Measurements from ENCODE around the gene YES1. TPM values are rescaled to one million over a fixed set of nuclear protein-coding genes. Genes with fewer than 3 reads are reported as not detected.
"Not testable (repeated sequence)": the region's sequence is repeated elsewhere in the genome, so short reads cannot be mapped to it uniquely, and the experiment has no call there.

Gene YES1
- total RNA-seq, 6 donors from 2014 or later, result 24.1 to 118 (median 55.0) TPM

GRCh38 chr18:777021-777420, 35.0 kb downstream of the YES1 start:
- no peak overlapping the region for H3K27ac ChIP-seq
- TF ChIP-seq POLR2A (IDR thresholded peaks at IDR 0.05) (no peak), EP300 (IDR thresholded peaks at IDR 0.05) (no peak), POLR2AphosphoS5 (IDR thresholded peaks at IDR 0.05) (no peak), CTCF (IDR thresholded peaks at IDR 0.05) (no peak)
- no peak overlapping the region for H3K4me3 ChIP-seq
- H3K36me3 ChIP-seq, result peaks cover 0 to 4% (median 0%) of the 10 kb centered on the region in 4 donors
- DNase-seq (no peak), ATAC-seq (ENCODE audit: low FRiP score in 2 of 2) (no peak)
- 54 to 58% methylated on average over 1 of the region's 1 CpG for WGBS, 2 donors
- H3K4me1 ChIP-seq, result peaks cover 3 to 7% (median 5%) of the 10 kb centered on the region in 4 donors
- H3K27me3 ChIP-seq, result no peaks in the 10 kb centered on the region
- H3K9me3 ChIP-seq, result no peaks in the 10 kb centered on the region

- H3K27me3 ChIP-seq; DNase-seq; ATAC-seq (ENCODE audit: low FRiP score in 2 of 2); H3K27ac ChIP-seq; H3K36me3 ChIP-seq; H3K4me3 ChIP-seq; H3K4me1 ChIP-seq; H3K9me3 ChIP-seq: not testable (repeated sequence)
- WGBS, 2 donors, result 77 to 88% methylated on average over 4 of the region's 4 CpGs
Observed at GRCh38 chr18:776044-776443, 36.0 kb downstream of the YES1 start.

- Histone ChIP-seq H3K36me3 (peaks cover 0 to 4% (median 0%) of the 10 kb centered on the region in 4 donors), H3K4me1 (peaks cover 0 to 7% (median 6%) of the 10 kb centered on the region in 4 donors), H3K27ac (no peak overlapping the region), H3K27me3 (no peaks in the 10 kb centered on the region), H3K9me3 (no peaks in the 10 kb centered on the region), H3K4me3 (no peak overlapping the region)
- WGBS, 2 donors, result 95 to 100% methylated on average over 1 of the region's 1 CpG
- TF ChIP-seq POLR2A (IDR thresholded peaks at IDR 0.05) (no peak), CTCF (IDR thresholded peaks at IDR 0.05) (no peak), EP300 (IDR thresholded peaks at IDR 0.05) (no peak), POLR2AphosphoS5 (IDR thresholded peaks at IDR 0.05) (no peak)
- DNase-seq (no peak), ATAC-seq (ENCODE audit: low FRiP score in 2 of 2) (no peak)
Observed at GRCh38 chr18:774811-775210, 37.2 kb downstream of the YES1 start.

GRCh38 chr18:773980-774624, 37.9 kb downstream of the YES1 start:
- WGBS, 2 donors, result 98% methylated on average over 14 of the region's 14 CpGs
- no peak for DNase-seq

GRCh38 chr18:770583-770961, 41.5 kb downstream of the YES1 start:
- DNase-seq, result no peak
- peaks cover 0 to 4% (median 0%) of the 10 kb centered on the region in 4 donors for H3K36me3 ChIP-seq
- TF ChIP-seq POLR2AphosphoS5 (IDR thresholded peaks at IDR 0.05) (no peak), CTCF (IDR thresholded peaks at IDR 0.05) (no peak), EP300 (IDR thresholded peaks at IDR 0.05) (no peak), POLR2A (IDR thresholded peaks at IDR 0.05) (no peak)

More at GRCh38 chr18:773980-774624, 37.9 kb downstream of the YES1 start:
- Histone ChIP-seq H3K9me3 (no peaks in the 10 kb centered on the region), H3K36me3 (peaks cover 0 to 4% (median 0%) of the 10 kb centered on the region in 4 donors), H3K4me1 (peaks cover 0 to 7% (median 6%) of the 10 kb centered on the region in 4 donors), H3K4me3 (no peak overlapping the region), H3K27me3 (no peaks in the 10 kb centered on the region), H3K27ac (no peak overlapping the region)
- TF ChIP-seq CTCF (IDR thresholded peaks at IDR 0.05) (no peak), EP300 (IDR thresholded peaks at IDR 0.05) (no peak), POLR2AphosphoS5 (IDR thresholded peaks at IDR 0.05) (no peak), POLR2A (IDR thresholded peaks at IDR 0.05) (no peak)
- no peak for ATAC-seq (ENCODE audit: low FRiP score in 2 of 2)

More at GRCh38 chr18:770583-770961, 41.5 kb downstream of the YES1 start:
- Histone ChIP-seq H3K27me3 (no peaks in the 10 kb centered on the region), H3K4me1 (peaks cover 0 to 3% (median 0%) of the 10 kb centered on the region in 4 donors), H3K9me3 (no peaks in the 10 kb centered on the region), H3K27ac (no peak overlapping the region), H3K4me3 (no peak overlapping the region)
- no peak for ATAC-seq (ENCODE audit: low FRiP score in 2 of 2)
